ENCODE data around the gene DIP2C.
"Not testable (repeated sequence)": the region's sequence is repeated elsewhere in the genome, so short reads cannot be mapped to it uniquely, and the experiment has no call there.

DIP2C gene

GRCh38 chr10:585502-585901, 104.0 kb downstream of the DIP2C start:
- Histone ChIP-seq H3K9me3 (ENCODE audit: control insufficient read depth, low read length) (no peaks in the 10 kb centered on the region), H3K4me3 (ENCODE audit: low read length) (no peak overlapping the region), H3K27me3 (ENCODE audit: control insufficient read depth, insufficient read depth, low read length) (no peaks in the 10 kb centered on the region), H3K36me3 (ENCODE audit: control insufficient read depth, insufficient read depth, low read length) (no peaks in the 10 kb centered on the region), H3K9ac (ENCODE audit: low read length) (no peak overlapping the region), H3K4me1 (ENCODE audit: control insufficient read depth, insufficient read depth, low read length) (peaks cover 4% of the 10 kb centered on the region)

DNA sequence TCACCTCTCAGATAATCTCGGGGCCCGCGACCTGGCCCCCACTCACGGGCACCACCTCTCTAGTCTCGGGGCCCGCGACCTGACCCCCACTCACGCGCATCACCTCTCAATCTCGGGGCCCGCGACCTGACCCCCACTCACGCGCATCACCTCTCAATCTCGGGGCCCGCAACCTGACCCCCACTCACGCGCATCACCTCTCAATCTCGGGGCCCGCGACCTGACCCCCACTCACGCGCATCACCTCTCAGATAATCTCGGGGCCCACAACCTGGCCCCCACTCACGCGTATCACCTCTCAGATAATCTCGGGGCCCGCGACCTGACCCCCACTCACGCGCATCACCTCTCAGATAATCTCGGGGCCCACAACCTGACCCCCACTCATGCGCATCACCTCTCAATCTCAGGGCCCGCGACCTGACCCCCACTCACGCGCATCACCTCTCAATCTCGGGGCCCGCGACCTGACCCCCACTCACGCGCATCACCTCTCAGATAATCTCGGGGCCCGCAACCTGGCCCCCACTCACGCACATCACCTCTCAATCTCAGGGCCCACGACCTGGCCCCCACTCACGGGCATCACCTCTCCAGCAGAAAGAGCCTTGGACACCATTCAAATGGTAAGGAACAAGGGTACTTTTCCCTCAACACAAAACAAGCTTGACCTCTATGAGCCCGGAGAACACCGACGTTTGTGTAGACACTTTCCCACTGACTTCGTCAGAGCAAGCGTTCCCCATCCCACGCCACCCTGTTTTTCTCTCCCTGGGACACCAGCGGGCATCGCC, 104.8 kb downstream of the DIP2C start:
- not testable (repeated sequence) for H3K36me3 ChIP-seq (ENCODE audit: control insufficient read depth, insufficient read depth, low read length); H3K27me3 ChIP-seq (ENCODE audit: control insufficient read depth, insufficient read depth, low read length); H3K4me1 ChIP-seq (ENCODE audit: control insufficient read depth, insufficient read depth, low read length); H3K9ac ChIP-seq (ENCODE audit: low read length); H3K9me3 ChIP-seq (ENCODE audit: control insufficient read depth, low read length); H3K4me3 ChIP-seq (ENCODE audit: low read length)

DNA sequence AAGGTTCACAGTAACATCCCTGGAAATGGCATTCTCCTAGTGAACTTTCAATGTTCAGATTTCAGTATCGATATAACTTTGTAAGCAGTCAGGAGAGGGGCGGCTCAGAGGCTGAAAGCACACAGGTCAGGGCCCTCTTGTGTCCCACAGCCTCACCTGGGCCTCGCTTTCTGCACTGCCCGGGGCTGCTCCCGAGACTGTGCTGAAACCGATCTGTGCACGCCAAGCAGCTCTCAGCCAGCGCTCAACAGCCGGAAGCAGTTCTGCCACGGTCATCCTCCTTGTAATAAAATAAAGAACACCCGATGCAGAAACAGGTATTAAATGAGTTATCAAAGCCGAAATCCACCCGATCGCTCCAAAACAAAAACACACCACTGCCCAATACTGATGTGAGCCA, 106.0 kb downstream of the DIP2C start:
- Histone ChIP-seq H3K9me3 (ENCODE audit: control insufficient read depth, low read length) (no peaks in the 10 kb centered on the region), H3K27me3 (ENCODE audit: control insufficient read depth, insufficient read depth, low read length) (no peaks in the 10 kb centered on the region), H3K4me1 (ENCODE audit: control insufficient read depth, insufficient read depth, low read length) (peaks cover 4% of the 10 kb centered on the region), H3K4me3 (ENCODE audit: low read length) (no peak overlapping the region), H3K36me3 (ENCODE audit: control insufficient read depth, insufficient read depth, low read length) (no peaks in the 10 kb centered on the region), H3K9ac (ENCODE audit: low read length) (no peak overlapping the region)

- Histone ChIP-seq H3K36me3 (ENCODE audit: control insufficient read depth, insufficient read depth, low read length) (no peaks in the 10 kb centered on the region), H3K9ac (ENCODE audit: low read length) (no peak overlapping the region), H3K9me3 (ENCODE audit: control insufficient read depth, low read length) (no peaks in the 10 kb centered on the region), H3K4me1 (ENCODE audit: control insufficient read depth, insufficient read depth, low read length) (peaks cover 10% of the 10 kb centered on the region), H3K4me3 (ENCODE audit: low read length) (no peak overlapping the region), H3K27me3 (ENCODE audit: control insufficient read depth, insufficient read depth, low read length) (no peaks in the 10 kb centered on the region)
Measured at GRCh38 chr10:581776-582330, 107.6 kb downstream of the DIP2C start.

GRCh38 chr10:580778-581177, 108.7 kb downstream of the DIP2C start:
- no peaks in the 10 kb centered on the region for H3K9me3 ChIP-seq (ENCODE audit: control insufficient read depth, low read length)
- no peaks in the 10 kb centered on the region for H3K36me3 ChIP-seq (ENCODE audit: control insufficient read depth, insufficient read depth, low read length)
- no peaks in the 10 kb centered on the region for H3K27me3 ChIP-seq (ENCODE audit: control insufficient read depth, insufficient read depth, low read length)
- H3K4me1 ChIP-seq (ENCODE audit: control insufficient read depth, insufficient read depth, low read length), result peaks cover 18% of the 10 kb centered on the region
- H3K4me3 ChIP-seq (ENCODE audit: low read length), result no peak overlapping the region
- H3K9ac ChIP-seq (ENCODE audit: low read length), result no peak overlapping the region

- H3K9me3 ChIP-seq (ENCODE audit: control insufficient read depth, low read length), result no peaks in the 10 kb centered on the region
- H3K27me3 ChIP-seq (ENCODE audit: control insufficient read depth, insufficient read depth, low read length), result no peaks in the 10 kb centered on the region
- H3K36me3 ChIP-seq (ENCODE audit: control insufficient read depth, insufficient read depth, low read length), result no peaks in the 10 kb centered on the region
- no peak overlapping the region for H3K9ac ChIP-seq (ENCODE audit: low read length)
- no peak overlapping the region for H3K4me3 ChIP-seq (ENCODE audit: low read length)
- peaks cover 22% of the 10 kb centered on the region for H3K4me1 ChIP-seq (ENCODE audit: control insufficient read depth, insufficient read depth, low read length)
Measured at GRCh38 chr10:576130-576465, 113.4 kb downstream of the DIP2C start.

DNA sequence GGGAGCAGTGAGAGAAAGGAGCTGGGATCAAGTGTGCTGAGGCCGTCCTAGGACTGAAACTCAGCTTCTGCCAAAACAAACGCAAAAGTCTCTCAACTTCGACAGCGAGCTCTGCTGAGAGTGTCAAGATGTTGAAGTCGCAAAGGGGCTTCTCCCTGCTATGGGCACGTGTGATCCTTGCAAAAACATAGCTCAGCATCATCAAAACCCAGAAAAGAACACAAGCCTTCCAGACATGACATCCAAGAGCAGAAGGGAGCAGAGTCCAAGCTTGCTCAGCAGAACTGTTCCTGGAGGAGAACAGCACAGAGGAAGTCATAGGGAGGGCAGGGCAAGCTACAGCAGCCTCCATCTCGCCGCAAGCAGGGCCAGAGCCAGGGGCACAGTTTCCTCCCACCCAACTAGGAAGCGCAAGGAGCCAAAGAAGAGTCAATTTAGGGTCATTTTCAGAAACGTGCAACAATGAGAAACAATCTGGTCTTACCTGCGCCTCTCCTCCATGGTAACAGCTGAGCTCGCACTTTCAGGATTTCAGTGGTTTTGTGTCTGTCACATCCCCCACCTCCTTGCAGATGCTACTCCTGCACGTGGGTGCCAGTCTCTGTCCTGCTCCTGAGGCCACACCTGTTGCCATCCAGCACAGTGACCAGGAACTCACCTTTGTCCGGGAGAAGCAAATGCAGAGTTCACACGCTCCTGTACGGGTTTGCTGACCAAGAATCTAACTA, 113.9 kb downstream of the DIP2C start:
- H3K4me1 ChIP-seq (ENCODE audit: control insufficient read depth, insufficient read depth, low read length), result peaks cover 22% of the 10 kb centered on the region
- no peaks in the 10 kb centered on the region for H3K27me3 ChIP-seq (ENCODE audit: control insufficient read depth, insufficient read depth, low read length)
- no peaks in the 10 kb centered on the region for H3K36me3 ChIP-seq (ENCODE audit: control insufficient read depth, insufficient read depth, low read length)
- no peak overlapping the region for H3K9ac ChIP-seq (ENCODE audit: low read length)
- H3K9me3 ChIP-seq (ENCODE audit: control insufficient read depth, low read length), result no peaks in the 10 kb centered on the region
- H3K4me3 ChIP-seq (ENCODE audit: low read length), result no peak overlapping the region

GRCh38 chr10:572696-573095, 116.8 kb downstream of the DIP2C start:
- H3K4me3 ChIP-seq (ENCODE audit: low read length), result no peak overlapping the region
- no peaks in the 10 kb centered on the region for H3K36me3 ChIP-seq (ENCODE audit: control insufficient read depth, insufficient read depth, low read length)
- H3K4me1 ChIP-seq (ENCODE audit: control insufficient read depth, insufficient read depth, low read length), result peaks cover 22% of the 10 kb centered on the region
- no peaks in the 10 kb centered on the region for H3K9me3 ChIP-seq (ENCODE audit: control insufficient read depth, low read length)
- H3K27me3 ChIP-seq (ENCODE audit: control insufficient read depth, insufficient read depth, low read length), result no peaks in the 10 kb centered on the region
- no peak overlapping the region for H3K9ac ChIP-seq (ENCODE audit: low read length)

- no peaks in the 10 kb centered on the region for H3K9me3 ChIP-seq (ENCODE audit: control insufficient read depth, low read length)
- no peak overlapping the region for H3K4me3 ChIP-seq (ENCODE audit: low read length)
- H3K27me3 ChIP-seq (ENCODE audit: control insufficient read depth, insufficient read depth, low read length), result no peaks in the 10 kb centered on the region
- no peak overlapping the region for H3K9ac ChIP-seq (ENCODE audit: low read length)
- H3K36me3 ChIP-seq (ENCODE audit: control insufficient read depth, insufficient read depth, low read length), result no peaks in the 10 kb centered on the region
- H3K4me1 ChIP-seq (ENCODE audit: control insufficient read depth, insufficient read depth, low read length), result peaks cover 17% of the 10 kb centered on the region
Measured at GRCh38 chr10:571688-572451, 117.6 kb downstream of the DIP2C start.

DNA sequence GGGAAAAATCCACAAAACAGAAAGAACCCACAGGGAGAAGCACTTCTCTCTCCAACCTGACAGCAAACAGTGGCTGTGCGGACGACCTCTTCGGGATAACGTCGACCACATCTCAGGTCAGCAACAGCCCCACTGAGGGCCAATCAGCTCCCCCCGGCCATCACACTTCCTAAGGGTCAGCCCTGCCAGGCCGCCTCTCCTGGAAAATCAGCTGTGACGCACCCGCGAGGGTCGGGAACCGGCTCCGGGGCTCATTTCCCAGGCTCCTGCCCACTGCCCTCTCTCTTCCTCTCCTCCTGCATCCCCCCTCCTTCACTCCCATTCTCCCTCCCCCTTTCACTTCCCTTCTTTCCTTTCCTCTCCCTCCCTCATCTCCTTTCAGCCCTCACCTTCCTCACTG, 118.3 kb downstream of the DIP2C start:
- no peaks in the 10 kb centered on the region for H3K36me3 ChIP-seq (ENCODE audit: control insufficient read depth, insufficient read depth, low read length)
- H3K9me3 ChIP-seq (ENCODE audit: control insufficient read depth, low read length), result no peaks in the 10 kb centered on the region
- H3K9ac ChIP-seq (ENCODE audit: low read length), result no peak overlapping the region
- H3K27me3 ChIP-seq (ENCODE audit: control insufficient read depth, insufficient read depth, low read length), result no peaks in the 10 kb centered on the region
- peaks cover 9% of the 10 kb centered on the region for H3K4me1 ChIP-seq (ENCODE audit: control insufficient read depth, insufficient read depth, low read length)
- no peak overlapping the region for H3K4me3 ChIP-seq (ENCODE audit: low read length)

- H3K27me3 ChIP-seq (ENCODE audit: control insufficient read depth, insufficient read depth, low read length), result no peaks in the 10 kb centered on the region
- H3K4me1 ChIP-seq (ENCODE audit: control insufficient read depth, insufficient read depth, low read length), result peaks cover 5% of the 10 kb centered on the region
- no peak overlapping the region for H3K4me3 ChIP-seq (ENCODE audit: low read length)
- H3K36me3 ChIP-seq (ENCODE audit: control insufficient read depth, insufficient read depth, low read length), result no peaks in the 10 kb centered on the region
- no peak overlapping the region for H3K9ac ChIP-seq (ENCODE audit: low read length)
- H3K9me3 ChIP-seq (ENCODE audit: control insufficient read depth, low read length), result no peaks in the 10 kb centered on the region
Measured at GRCh38 chr10:570628-571163, 118.8 kb downstream of the DIP2C start.

Measured in mucosa of stomach (tissue), 1 donor.